Mesenchymal stem cell (in vitro differentiated cells and primary cell): ENCODE data around the gene TUBA3E.
A peak's percentile ranks its signal among the peaks of the same experiment; 100 is the strongest.
"Not testable (repeated sequence)": the region's sequence is repeated elsewhere in the genome, so short reads cannot be mapped to it uniquely, and the experiment has no call there.

ENCODE experiments used
- DNase-seq: peaks from one replicate; pipeline ENCODE4 v3.0.0-alpha.2; 2013
- H2AFZ ChIP-seq: one replicate; pipeline ENCODE4 v1.6.1; 2013; ENCODE audit warnings: low read depth, mild to moderate bottlenecking, control low read depth, inconsistent platforms, low read length, moderate library complexity
- H2AK5ac ChIP-seq: 2 replicates; pipeline ENCODE4 v1.6.1; 2013; ENCODE audit warnings: low read length, moderate library complexity, mild to moderate bottlenecking, inconsistent platforms; ENCODE audit not compliant: severe bottlenecking
- H2BK120ac ChIP-seq: one replicate; pipeline ENCODE4 v1.6.1; 2013; ENCODE audit warnings: low read depth, mild to moderate bottlenecking, inconsistent platforms, low read length, moderate library complexity
- H2BK12ac ChIP-seq, 2 experiments: one replicate each; pipeline ENCODE4 v1.6.1; 2013; ENCODE audit warnings: inconsistent platforms in 2 of 2, low read length in 2 of 2, mild to moderate bottlenecking in 2 of 2, moderate library complexity in 2 of 2, control low read depth in 1 of 2
- H2BK15ac ChIP-seq: one replicate; pipeline ENCODE4 v1.6.1; 2013; ENCODE audit warnings: mild to moderate bottlenecking, low read depth, inconsistent platforms; ENCODE audit not compliant: poor library complexity, severe bottlenecking
- H2BK5ac ChIP-seq: 2 replicates; pipeline ENCODE4 v1.6.1; 2013; ENCODE audit warnings: low read depth, mild to moderate bottlenecking, low read length, control low read depth, inconsistent platforms; ENCODE audit not compliant: poor library complexity, severe bottlenecking
- H3K14ac ChIP-seq, 2 experiments: one replicate each; pipeline ENCODE4 v1.6.1; 2013; ENCODE audit warnings: inconsistent platforms in 2 of 2, low read length in 2 of 2, control low read depth in 1 of 2, mild to moderate bottlenecking in 1 of 2, moderate library complexity in 1 of 2
- H3K18ac ChIP-seq, 2 experiments: one replicate each; pipeline ENCODE4 v1.6.1; 2013; ENCODE audit warnings: inconsistent platforms in 2 of 2, low read length in 2 of 2, control low read depth in 1 of 2, low read depth in 1 of 2, mild to moderate bottlenecking in 1 of 2
- H3K23ac ChIP-seq, 2 experiments: one replicate each; pipeline ENCODE4 v1.6.1; 2013; ENCODE audit warnings: inconsistent platforms in 2 of 2, low read length in 2 of 2, mild to moderate bottlenecking in 2 of 2, moderate library complexity in 2 of 2, control low read depth in 1 of 2
- H3K27ac ChIP-seq: 2 replicates; pipeline ENCODE4 v1.5.1; 2013; ENCODE audit warnings: mild to moderate bottlenecking, moderate library complexity, low read length, control low read depth, inconsistent platforms; ENCODE audit not compliant: poor library complexity, severe bottlenecking
- H3K27me3 ChIP-seq, 2 experiments: 2 replicates each; pipeline versions ENCODE4 v1.6.1 to v1.7.0; 2013; ENCODE audit warnings: low read length in 2 of 2, mild to moderate bottlenecking in 2 of 2, moderate library complexity in 2 of 2, control low read depth in 1 of 2, inconsistent platforms in 1 of 2; ENCODE audit not compliant: control insufficient read depth in 1 of 2, insufficient read depth in 1 of 2
- H3K36me3 ChIP-seq, 2 experiments: 2 replicates each; pipeline versions ENCODE4 v1.6.1 to v1.7.0; 2013; ENCODE audit warnings: low read length in 2 of 2, control low read depth in 1 of 2, inconsistent platforms in 1 of 2, low read depth in 1 of 2, mild to moderate bottlenecking in 1 of 2; ENCODE audit not compliant: insufficient read depth in 2 of 2, control insufficient read depth in 1 of 2
- H3K4ac ChIP-seq, 2 experiments: one replicate each; pipeline ENCODE4 v1.6.1; 2013; ENCODE audit warnings: inconsistent platforms in 2 of 2, low read length in 2 of 2, mild to moderate bottlenecking in 2 of 2, moderate library complexity in 2 of 2, control low read depth in 1 of 2, low read depth in 1 of 2
- H3K4me1 ChIP-seq: 2 replicates; pipeline ENCODE4 v1.6.1; 2013; ENCODE audit warnings: low read depth, low read length, control low read depth; ENCODE audit not compliant: control insufficient read depth, insufficient read depth
- H3K4me2 ChIP-seq: 2 replicates; pipeline ENCODE4 v1.6.1; 2013; ENCODE audit warnings: low read length, mild to moderate bottlenecking, inconsistent platforms; ENCODE audit not compliant: poor library complexity, severe bottlenecking
- H3K4me3 ChIP-seq, 2 experiments: 2 replicates each; pipeline versions ENCODE4 v1.5.1 to v1.7.0; 2013; ENCODE audit warnings: low read length in 2 of 2, mild to moderate bottlenecking in 2 of 2, control low read depth in 1 of 2, low read depth in 1 of 2; ENCODE audit not compliant: insufficient read depth in 1 of 2
- H3K79me1 ChIP-seq: replicated peaks from 2 replicates; pipeline ENCODE4 v1.6.1; 2013; ENCODE audit warnings: mild to moderate bottlenecking, control low read depth, low read length, inconsistent platforms; ENCODE audit not compliant: poor library complexity, severe bottlenecking
- H3K9ac ChIP-seq: 2 replicates; pipeline ENCODE4 v1.7.0; 2013; ENCODE audit warnings: mild to moderate bottlenecking, low read length, moderate library complexity
- H3K9me3 ChIP-seq: 2 replicates; pipeline ENCODE4 v1.7.0; 2013; ENCODE audit warnings: mild to moderate bottlenecking, low read length; ENCODE audit not compliant: control insufficient read depth
- H4K8ac ChIP-seq: one replicate; pipeline ENCODE4 v1.6.1; 2013; ENCODE audit warnings: inconsistent platforms, mild to moderate bottlenecking, low read length, moderate library complexity
- H4K91ac ChIP-seq: one replicate; pipeline ENCODE4 v1.6.1; 2013; ENCODE audit warnings: mild to moderate bottlenecking, low read length, inconsistent platforms
- WGBS: methylation state at CpG from one replicate; pipeline ENCODE4 v1.1.7; 2013; ENCODE audit warnings: mixed read lengths; 5-methylcytosine and 5-hydroxymethylcytosine counted together

TUBA3E gene

GRCh38 chr2:130182826-130183511, 15.3 kb downstream of the TUBA3E start:
- not testable (repeated sequence) for H3K9me3 ChIP-seq, H2BK12ac ChIP-seq, H3K27me3 ChIP-seq, H2BK120ac ChIP-seq, H3K14ac ChIP-seq, H3K23ac ChIP-seq, H2BK15ac ChIP-seq, H2BK5ac ChIP-seq, H2AK5ac ChIP-seq
- H3K27ac ChIP-seq = peak overlapping the region; percentile 55
- peak overlapping the region; percentile 86 for H3K4me2 ChIP-seq
- peaks cover 13% of the 10 kb centered on the region for H3K79me1 ChIP-seq
- peaks cover 33% of the 10 kb centered on the region for H3K4me1 ChIP-seq
- H4K8ac ChIP-seq = peak overlapping the region; percentile 92
- WGBS = 43% methylated on average over 14 of the region's 23 CpGs
- peaks cover 0 to 16% of the 10 kb centered on the region in 2 experiments for H3K36me3 ChIP-seq
- peak overlapping the region; percentile 91 for H4K91ac ChIP-seq
- H3K9ac ChIP-seq = peak overlapping the region; percentile 87
- H2AFZ ChIP-seq = peak overlapping the region; percentile 66
- H3K18ac ChIP-seq = peak overlapping the region; percentile 28 to 43
- peak overlapping the region; percentile 61 to 94 for H3K4me3 ChIP-seq
- DNase-seq = peak; percentile 23
- H3K4ac ChIP-seq = peak overlapping the region; percentile 24 to 46

GRCh38 chr2:130181880-130182682, 16.2 kb downstream of the TUBA3E start, which contains the start of gene MZT2B:
Gene MZT2B, plus strand, starts transcription at chr2:130182262. Its CDS starts 21 bp downstream, at chr2:130182283.
- Histone ChIP-seq H4K8ac (peak within 1 kb of the TSS; percentile 92), H3K4ac (peak within 1 kb of the TSS; percentile 75 to 85), H3K36me3 (peaks cover 0 to 12% of the 10 kb centered on the region in 2 experiments), H3K27ac (peak within 1 kb of the TSS; percentile 87), H3K23ac (peak within 1 kb of the TSS in 1 of 2 experiments; percentile 90), H3K4me1 (peaks cover 33% of the 10 kb centered on the region), H2BK15ac (peak within 1 kb of the TSS; percentile 19), H2BK5ac (peak within 1 kb of the TSS; percentile 74), H3K4me2 (peak within 1 kb of the TSS; percentile 94), H3K18ac (peak within 1 kb of the TSS; percentile 76 to 99), H3K14ac (peak within 1 kb of the TSS in 1 of 2 experiments; percentile 4), H3K9ac (peak within 1 kb of the TSS; percentile 94), H2AFZ (peak within 1 kb of the TSS; percentile 81), H3K4me3 (peak within 1 kb of the TSS; percentile 83 to 94), H2BK120ac (peak within 1 kb of the TSS; percentile 62), H2AK5ac (peak within 1 kb of the TSS; percentile 53), H4K91ac (peak within 1 kb of the TSS; percentile 91), H2BK12ac (peak within 1 kb of the TSS in 1 of 2 experiments; percentile 31)
- 1% methylated on average over 51 of the region's 86 CpGs for WGBS
- not testable (repeated sequence) for H3K27me3 ChIP-seq, H3K9me3 ChIP-seq, H3K79me1 ChIP-seq
- DNase-seq = peak; percentile 85

- Histone ChIP-seq H3K9ac (peak within 1 kb of the TSS; percentile 94), H3K4me3 (peak within 1 kb of the TSS; percentile 83 to 94), H3K4me2 (peak within 1 kb of the TSS; percentile 94), H2AFZ (peak within 1 kb of the TSS; percentile 81), H3K23ac (peak within 1 kb of the TSS in 1 of 2 experiments; percentile 90), H2BK120ac (peak within 1 kb of the TSS; percentile 62), H3K27me3 (no peaks in the 10 kb centered on the region), H3K36me3 (peaks cover 0 to 12% of the 10 kb centered on the region in 2 experiments), H3K4ac (peak within 1 kb of the TSS; percentile 75 to 85), H4K8ac (peak within 1 kb of the TSS; percentile 85), H2BK15ac (peak within 1 kb of the TSS; percentile 19), H3K4me1 (peaks cover 32% of the 10 kb centered on the region), H3K27ac (peak within 1 kb of the TSS; percentile 87), H4K91ac (peak within 1 kb of the TSS; percentile 90), H2BK5ac (peak within 1 kb of the TSS; percentile 74), H3K18ac (peak within 1 kb of the TSS; percentile 76 to 99), H2BK12ac (peak within 1 kb of the TSS in 1 of 2 experiments; percentile 31), H2AK5ac (peak within 1 kb of the TSS; percentile 53), H3K79me1 (peaks cover 9% of the 10 kb centered on the region), H3K9me3 (no peaks in the 10 kb centered on the region), H3K14ac (peak within 1 kb of the TSS in 1 of 2 experiments; percentile 4)
- WGBS = under 1% methylated on average over 46 of the region's 55 CpGs
- peak; percentile 96 for DNase-seq
Observed at GRCh38 chr2:130181325-130181879, 16.8 kb downstream of the TUBA3E start, which contains the start of gene SMPD4. Gene SMPD4, minus strand, starts transcription at chr2:130181602. Its CDS starts 5,010 bp downstream, at chr2:130176592.
